HG02642 (cell line): ENCODE data around the gene MGAT5B.
"Not testable (repeated sequence)": the region's sequence is repeated elsewhere in the genome, so short reads cannot be mapped to it uniquely, and the experiment has no call there.

Source experiments
- ATAC-seq: cut with Tn5 transposase; IDR thresholded peaks from one replicate; pipeline ENCODE4 v1.9.1; 2021; ENCODE audit warnings: mild to moderate bottlenecking; ENCODE audit not compliant: unreplicated experiment, poor library complexity

The MGAT5B gene

GRCh38 chr17:76967762-76968161 lies 99.6 kb downstream of the MGAT5B start:
- ATAC-seq = no peak

GRCh38 chr17:76968707-76969597 lies 100.7 kb downstream of the MGAT5B start:
- no peak for ATAC-seq

- ATAC-seq = no peak
Observed at GRCh38 chr17:76969598-76970172, 101.5 kb downstream of the MGAT5B start.

- not testable (repeated sequence) for ATAC-seq
Observed at GRCh38 chr17:76970228-76970627, 102.0 kb downstream of the MGAT5B start.

DNA sequence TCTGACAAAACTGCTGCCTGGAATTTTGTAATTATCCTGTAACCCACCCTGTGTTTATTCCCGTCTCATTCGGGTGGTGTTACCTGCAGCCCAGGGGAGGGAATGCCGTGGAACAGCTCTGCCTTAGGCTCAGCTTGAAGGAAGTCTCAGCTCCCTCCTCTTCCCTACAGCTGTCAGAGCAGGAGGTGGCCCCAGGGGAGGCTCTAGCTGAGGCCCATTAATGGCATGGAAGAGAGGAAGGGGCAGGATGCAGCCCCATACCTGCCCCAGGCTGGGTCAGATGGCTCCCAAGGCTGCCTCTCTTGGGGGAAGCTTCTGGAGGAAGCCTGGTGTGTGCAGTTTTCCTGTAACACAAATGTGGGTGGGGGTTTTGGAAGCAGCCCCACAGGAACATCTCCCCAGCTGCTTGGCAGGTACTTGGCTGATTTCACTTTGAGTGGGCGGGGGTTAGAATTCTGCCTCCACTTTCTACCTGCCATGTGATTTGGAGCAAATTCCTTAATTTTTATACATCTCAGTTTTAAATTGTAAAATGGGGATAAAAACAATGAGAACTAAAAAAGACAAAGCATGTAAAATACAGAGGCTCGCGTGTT lies 103.9 kb downstream of the MGAT5B start:
- no peak for ATAC-seq

- no peak for ATAC-seq
Observed at GRCh38 chr17:76973040-76973439, 104.8 kb downstream of the MGAT5B start.

DNA sequence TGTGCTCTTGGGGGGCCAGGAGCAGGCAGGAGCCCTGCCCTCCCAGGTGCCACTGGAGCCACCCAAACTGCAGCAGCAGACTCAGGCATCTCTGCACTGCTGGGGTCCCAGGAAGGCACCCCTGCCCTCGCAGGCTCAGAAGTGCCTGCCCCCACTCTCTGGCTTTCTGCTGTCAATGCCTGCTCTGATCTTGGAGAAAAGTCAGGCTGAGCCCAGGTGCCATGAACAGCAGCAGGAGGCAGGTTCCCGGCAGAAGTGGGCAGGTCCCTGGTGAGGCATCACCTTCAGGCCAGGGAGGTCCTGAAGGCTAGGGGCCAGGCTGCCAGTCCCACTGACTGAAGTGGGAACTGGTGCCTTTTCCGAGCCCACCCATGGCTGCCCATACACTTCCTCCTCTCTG lies 106.5 kb downstream of the MGAT5B start:
- ATAC-seq = no peak

GRCh38 chr17:76978050-76978449 lies 109.8 kb downstream of the MGAT5B start:
- ATAC-seq = not testable (repeated sequence)

DNA sequence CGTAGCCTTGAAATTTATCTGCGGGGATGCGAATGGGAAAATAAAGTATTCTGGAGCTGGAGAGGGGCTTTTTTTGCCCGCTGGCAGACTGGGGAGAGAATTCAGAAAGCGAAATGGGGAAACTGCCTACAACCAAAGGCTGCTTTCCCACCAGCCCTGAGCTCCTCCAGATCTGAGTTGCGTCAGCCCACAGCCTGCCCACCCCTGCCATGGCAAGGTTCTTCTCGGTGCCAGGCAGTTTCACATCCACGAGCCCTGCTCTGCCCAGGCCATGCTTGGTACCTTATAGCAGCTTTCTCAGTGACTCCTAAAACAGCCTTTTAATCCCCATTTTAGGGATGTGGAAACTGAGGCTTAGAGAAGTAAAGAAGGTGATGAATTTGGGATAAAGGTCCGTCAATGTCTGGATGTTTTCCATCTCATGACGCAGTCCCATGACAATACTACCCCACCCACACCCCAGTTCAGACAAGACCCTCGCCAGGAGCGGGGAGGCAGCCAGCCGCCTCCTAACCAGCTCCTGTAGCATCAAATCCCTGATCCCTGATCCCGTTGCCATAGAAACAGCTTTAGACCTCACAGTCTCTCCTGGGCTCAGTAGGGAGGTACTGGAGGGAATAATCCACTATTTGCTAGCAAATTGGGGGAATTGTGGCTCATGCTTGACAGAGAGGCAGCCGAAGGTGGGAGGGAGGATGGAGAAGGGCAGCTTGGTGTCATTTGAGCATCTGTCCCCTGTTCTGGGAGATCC lies 113.5 kb downstream of the MGAT5B start:
- ATAC-seq = no peak

DNA sequence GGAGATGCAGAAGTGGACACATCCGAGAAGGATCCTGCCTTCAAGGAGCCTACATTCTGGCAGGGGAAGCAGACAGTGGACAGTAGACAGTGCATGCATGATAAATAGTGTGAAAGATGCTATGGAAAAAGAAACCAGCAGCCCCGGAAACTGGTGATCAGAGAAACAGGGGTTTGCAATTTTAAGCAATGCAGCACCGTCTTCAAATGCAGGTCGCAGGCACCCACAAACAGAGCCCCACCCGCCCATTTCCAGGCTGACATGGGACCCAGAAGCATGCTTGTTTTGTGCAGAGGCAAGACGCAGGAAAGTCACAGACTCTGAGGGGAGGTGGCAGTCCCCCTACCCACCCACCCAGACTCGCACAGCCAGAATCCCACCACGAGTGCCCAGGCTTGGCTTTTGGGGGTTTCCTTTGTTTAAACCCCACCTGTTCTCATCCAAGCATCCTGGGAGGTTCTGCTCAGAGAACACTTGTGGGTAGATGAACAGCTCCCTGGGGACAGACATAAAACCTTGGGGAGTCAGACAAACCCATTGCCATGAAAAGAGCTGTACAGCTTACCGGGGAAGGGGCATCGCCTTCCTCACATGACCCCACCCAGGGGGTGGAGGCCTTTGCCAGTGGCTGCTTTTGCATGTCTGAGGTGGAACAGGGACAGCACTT lies 114.3 kb downstream of the MGAT5B start:
- ATAC-seq = no peak

GRCh38 chr17:76983075-76983775 lies 115.0 kb downstream of the MGAT5B start:
- no peak for ATAC-seq

- ATAC-seq = no peak
Observed at GRCh38 chr17:76986365-76986764, 118.2 kb downstream of the MGAT5B start.

GRCh38 chr17:76987486-76988093 lies 119.4 kb downstream of the MGAT5B start:
- ATAC-seq = no peak

GRCh38 chr17:76988796-76989195 lies 120.6 kb downstream of the MGAT5B start:
- no peak for ATAC-seq

DNA sequence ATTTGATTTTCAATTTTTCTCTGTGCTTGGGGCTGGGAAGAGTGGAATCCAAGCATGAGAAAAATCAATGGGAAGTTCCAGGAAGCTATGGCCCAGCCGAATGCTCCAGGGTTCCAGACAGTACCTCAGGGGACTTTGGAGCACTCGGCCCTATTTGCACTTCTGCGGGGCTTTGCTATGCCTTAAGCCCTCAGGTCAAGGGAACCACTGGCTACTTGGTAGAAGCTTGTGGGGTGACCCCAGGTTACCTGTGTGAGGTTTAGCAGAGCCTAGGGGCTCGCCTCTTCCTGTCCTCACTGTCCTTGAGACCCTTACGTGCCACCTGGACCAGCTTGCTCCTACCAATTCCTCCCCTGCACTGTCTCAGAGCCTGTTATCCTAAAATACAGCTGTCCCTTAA lies 121.3 kb downstream of the MGAT5B start:
- no peak for ATAC-seq

DNA sequence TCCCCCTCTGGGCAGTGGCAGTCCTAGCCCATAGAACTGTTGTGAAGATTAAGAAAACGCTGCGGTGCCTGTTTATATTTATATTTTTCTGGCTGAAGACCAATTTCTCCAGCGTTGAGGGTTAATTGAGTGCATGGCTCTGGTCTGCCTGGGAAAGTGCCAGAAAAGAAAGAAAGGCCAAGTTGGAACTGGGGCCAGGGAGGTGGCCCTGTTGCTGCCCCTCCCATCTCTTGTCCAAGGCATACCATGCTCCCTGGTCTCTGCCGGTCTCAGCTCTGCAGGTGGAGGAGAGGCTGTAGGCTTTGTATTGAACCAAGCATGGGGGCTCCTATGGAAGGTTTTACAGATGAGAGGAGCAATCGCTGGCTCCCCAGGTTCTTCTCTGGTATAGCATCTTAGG lies 124.7 kb downstream of the MGAT5B start:
- ATAC-seq = no peak

DNA sequence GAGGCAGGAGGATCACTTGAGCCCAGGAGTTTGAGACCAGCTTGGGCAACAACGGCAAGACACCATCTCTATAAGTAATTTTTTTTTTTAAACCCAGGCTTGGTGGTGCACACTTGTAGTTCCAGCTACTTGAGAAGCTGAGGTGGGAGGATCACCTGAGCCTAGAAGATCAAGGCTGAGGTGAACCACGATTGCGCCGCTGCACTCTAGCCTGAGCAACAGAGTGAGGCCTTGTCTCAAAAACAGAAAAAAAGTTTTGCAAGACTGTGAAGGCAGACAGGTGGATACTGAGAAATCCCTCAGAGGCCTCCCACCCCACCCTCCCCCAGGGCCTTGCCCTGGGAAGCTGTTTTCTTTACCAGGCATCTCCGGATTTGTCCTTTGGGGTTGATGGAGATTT lies 125.4 kb downstream of the MGAT5B start:
- ATAC-seq = no peak

GRCh38 chr17:76994237-76994637 lies 126.0 kb downstream of the MGAT5B start:
- ATAC-seq = no peak

DNA sequence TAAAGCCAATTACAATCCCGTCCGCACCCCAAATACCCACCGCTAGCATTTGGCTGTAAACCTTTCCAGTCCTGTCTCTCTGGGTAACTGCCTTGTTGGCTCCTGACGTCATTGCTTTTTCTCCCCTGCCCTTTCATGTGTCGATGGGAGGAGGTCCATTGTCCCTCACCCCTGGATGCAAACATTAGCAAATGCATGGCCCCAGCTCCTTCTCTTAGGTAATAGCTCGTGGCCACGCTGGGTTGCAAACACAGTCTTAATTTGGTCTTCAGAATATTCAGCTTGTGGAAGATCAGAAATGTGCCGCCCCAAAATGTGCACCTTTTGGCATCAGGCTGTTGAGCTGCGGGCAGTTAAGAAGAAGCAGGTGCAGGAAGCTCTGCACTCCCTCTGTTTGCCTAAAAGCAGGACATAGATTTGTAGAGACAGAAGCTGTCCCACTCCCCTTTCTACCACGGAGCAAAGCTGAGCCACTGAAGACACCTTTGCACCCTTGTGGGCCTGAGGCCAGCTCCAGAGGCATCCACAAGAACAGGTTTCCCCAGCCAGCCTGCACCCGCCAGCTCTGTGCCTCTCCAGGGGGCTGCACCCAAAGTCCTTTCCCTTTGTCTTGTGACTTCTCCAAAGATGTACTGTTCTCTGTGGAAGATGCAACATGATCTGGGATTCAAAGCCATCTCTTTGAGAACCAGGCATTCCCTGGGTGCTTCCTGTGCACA lies 127.3 kb downstream of the MGAT5B start:
- no peak for ATAC-seq
